GM18517 (cell line): Measurements from ENCODE around the gene SYTL4.
"Not testable (repeated sequence)": the region's sequence is repeated elsewhere in the genome, so short reads cannot be mapped to it uniquely, and the experiment has no call there.

Experiments used
- ATAC-seq: cut with Tn5 transposase; IDR thresholded peaks from one replicate; pipeline ENCODE4 v1.9.1; 2021; ENCODE audit warnings: mild to moderate bottlenecking, moderate library complexity; ENCODE audit not compliant: unreplicated experiment

Gene SYTL4

DNA sequence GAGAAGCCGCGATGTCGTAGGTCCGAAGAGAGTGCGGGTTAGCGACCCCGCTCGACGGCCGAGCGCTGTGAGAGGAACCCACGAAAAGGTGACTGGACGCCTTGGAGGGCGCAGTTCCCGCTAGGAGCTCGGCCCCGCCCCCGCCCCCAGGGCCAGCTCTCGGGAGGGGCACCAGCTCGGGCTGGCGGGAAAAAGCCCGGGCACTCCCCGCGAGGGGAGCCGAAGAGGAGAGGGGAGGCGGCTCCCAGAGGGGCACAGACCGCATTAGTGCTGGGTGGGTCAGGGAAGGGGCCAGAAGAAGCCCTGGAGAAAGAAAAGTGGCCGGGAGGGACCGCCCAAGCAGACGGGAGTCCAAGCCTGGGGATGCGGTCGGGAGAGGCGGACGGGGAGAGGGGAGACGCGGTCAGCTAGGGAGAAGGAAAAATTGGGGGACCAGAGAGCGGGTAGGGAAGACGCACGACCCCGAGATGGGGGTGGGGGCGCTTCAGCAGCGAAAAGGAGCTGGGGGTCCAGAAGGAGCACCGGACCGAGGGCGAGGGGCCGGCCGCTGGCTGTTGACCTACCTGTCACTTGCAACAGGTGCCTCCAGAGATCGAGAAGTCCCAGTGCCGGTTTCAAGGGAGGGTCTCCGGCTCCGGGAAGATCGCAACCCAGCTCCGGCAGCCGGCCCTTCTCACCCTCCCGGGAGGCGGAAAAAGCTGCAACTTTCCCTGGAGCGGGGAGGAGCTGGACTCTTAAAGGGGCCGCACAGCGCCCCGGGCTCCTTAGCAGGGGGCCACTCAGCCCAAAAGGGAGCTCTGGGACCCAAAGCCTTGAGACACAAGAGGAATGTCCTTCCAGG, at the start of gene SYTL4:
Gene SYTL4, minus strand, starts transcription at position 681 of the 841 bp plus-strand sequence. CDS start 30,084 bp downstream, outside the sequence.
- ATAC-seq = no peak

GRCh38 chrX:100769439-100769838, 37.5 kb upstream of the SYTL4 start:
- not testable (repeated sequence) for ATAC-seq

GRCh38 chrX:100768679-100769338, 36.9 kb upstream of the SYTL4 start:
- ATAC-seq = peak; percentile 81

DNA sequence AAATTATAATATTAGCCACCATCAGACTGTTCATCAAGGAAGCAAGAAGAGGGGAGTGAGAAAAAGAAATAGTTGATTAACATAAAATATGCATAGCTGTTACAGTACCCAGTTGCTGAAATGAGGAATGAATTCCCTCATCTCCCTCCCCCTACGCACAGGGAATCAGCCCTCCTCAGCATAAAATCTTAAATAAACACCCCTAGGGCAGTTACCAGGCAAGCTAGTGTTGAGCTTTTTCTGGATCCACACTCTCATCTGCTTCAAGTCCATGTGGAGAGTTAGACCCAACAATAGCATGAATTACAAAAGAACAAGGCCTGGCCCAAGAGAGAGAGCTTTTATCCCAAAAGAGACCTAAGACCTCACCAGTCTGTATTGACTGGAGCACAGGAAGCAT, 19.0 kb upstream of the SYTL4 start:
- ATAC-seq = no peak

GRCh38 chrX:100748108-100748507, 16.2 kb upstream of the SYTL4 start:
- no peak for ATAC-seq

- ATAC-seq = no peak
Measured at GRCh38 chrX:100747703-100748102, 15.8 kb upstream of the SYTL4 start.

- ATAC-seq = no peak
Measured at GRCh38 chrX:100747090-100747489, 15.2 kb upstream of the SYTL4 start.

DNA sequence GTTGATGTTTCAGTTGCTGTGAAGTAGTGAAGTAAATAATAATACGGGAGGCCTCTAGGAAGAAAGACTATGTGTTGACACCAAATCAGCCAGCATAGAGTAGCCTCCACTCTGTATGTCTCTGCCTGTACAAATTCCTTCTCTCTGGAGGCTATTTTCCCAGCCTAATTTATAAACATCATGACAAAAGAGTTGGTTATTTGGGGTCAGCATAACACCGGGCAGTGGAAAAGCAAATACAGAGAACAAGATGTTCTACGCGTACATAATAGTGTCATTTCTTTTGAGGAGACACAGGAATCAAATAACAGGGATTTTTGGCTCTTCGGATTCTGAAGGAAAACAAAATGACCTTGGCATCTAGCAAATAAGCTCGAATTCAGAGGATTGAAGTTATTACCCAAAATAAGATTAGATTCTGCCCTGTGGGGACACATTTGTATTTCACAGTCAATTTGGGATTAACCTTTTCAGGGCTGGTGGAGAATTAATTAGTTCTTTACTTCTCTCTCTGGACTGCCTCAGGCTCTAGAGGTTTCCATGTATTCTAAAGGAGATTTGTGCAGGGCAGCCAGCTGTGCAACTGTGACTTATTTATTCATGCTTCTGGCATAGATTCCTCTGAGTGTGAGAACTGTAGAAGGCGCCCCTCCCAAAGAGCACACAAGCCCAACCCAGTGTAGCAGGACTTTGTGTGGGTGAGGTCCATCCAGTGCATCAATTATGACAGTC, 14.1 kb upstream of the SYTL4 start:
- ATAC-seq = no peak

DNA sequence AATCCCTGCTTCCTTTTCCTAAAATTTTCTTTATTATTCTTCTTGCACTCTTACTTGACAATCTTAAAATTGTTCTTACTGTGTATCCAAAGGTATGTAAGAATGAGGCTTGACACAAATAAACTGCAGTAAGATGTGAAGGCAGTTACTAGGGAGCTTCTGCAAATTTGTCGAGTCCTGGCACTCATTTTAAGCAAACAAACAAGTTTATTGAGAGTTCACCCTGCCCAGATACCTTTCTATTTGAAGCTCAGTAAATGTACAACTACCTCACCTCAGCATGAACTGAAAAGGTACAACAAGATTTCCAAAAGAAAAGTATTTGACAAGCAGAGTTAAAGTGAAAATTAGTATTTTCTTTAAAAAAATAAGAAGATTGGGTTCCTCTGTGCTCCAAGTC, 13.3 kb upstream of the SYTL4 start:
- ATAC-seq = no peak

DNA sequence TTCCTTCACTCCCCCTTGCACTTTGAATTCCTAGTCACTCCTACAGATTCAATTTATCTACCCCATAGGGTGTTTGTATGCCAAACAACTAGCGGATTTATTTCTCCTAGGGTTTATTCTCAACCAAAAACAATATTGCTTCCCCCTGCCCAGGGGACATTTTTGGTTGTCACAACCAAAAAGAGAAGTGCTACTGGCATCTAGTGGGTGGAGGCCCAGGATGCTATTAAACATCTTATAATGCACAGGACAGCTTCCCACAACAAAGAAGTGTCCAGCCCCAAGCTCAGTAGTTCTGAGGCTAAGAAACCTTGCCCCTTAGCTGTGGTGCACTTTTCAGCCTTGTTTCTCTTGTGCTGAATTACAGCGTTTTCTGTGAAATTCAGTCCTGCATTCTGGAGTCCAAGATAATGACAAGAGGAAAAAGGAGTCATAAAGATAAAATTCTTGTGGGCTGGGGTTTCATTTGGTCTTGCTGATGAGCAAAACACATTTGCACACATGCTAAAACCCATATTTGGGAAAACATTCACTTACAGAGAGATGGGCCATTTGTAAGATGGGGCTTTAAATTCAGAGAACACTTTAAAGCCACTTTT, 11.2 kb upstream of the SYTL4 start:
- no peak for ATAC-seq

GRCh38 chrX:100724006-100724405, 7.9 kb downstream of the SYTL4 start:
- ATAC-seq = not testable (repeated sequence)

DNA sequence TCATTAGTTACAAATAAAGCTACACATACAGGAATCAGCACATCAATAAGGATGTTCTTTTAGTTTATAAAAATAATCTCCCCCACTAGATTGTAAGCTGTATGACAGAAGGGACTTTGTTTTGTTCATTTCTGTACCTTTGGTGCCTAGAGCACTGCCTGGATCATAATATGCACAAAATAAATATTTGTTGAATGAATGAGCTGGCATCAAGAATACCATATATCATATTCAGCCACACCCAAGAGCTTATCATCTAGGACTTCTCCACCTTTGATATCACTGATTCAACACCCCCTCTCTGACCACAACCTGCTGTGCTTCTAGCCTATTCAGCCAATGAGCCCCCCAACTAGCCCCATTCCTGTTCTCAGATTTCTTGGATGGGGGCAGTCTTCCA, 10.6 kb downstream of the SYTL4 start:
- ATAC-seq = no peak

DNA sequence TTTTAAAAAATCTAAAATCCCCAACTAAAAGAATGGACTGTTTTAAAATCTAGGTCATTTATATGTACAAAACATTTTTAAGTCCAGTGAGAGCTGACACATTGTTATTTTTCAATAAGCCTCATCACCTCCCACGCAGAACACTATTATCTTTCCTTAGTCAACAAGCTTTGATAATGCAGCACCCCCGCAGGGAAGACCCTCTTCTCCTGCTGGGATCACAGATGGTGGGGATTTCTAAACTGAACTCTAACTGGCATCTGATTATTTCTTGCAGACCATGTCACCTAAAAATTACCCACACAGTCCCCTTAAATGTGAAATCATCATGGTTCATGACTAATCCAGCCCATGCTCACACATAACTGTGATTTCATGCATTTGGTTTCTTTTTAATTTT, 11.6 kb downstream of the SYTL4 start:
- no peak for ATAC-seq

GRCh38 chrX:100719139-100719538, 12.8 kb downstream of the SYTL4 start:
- no peak for ATAC-seq

GRCh38 chrX:100717363-100717762, 14.6 kb downstream of the SYTL4 start:
- ATAC-seq = no peak

- ATAC-seq = no peak
Measured at GRCh38 chrX:100710816-100711215, 21.1 kb downstream of the SYTL4 start.

GRCh38 chrX:100704581-100705203, 27.2 kb downstream of the SYTL4 start:
- no peak for ATAC-seq

DNA sequence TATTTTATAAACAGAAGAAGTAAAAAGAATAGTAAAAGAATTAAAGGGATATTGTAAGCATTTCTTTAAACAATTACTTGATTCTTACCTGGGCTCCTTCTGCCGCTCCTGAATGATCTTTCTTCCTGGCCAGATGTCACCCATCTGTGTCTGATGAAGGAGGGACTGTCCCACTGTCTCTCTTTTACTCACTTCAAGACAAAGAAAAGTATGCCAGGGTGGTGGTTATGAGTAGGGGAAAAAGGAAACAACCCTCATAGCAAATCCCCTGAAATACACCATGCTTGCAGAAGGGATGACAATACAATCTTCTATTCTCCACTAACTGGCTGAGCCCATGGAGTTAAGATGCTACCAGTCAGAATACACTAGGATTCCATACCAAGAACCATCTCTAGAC, 31.1 kb downstream of the SYTL4 start:
- no peak for ATAC-seq

DNA sequence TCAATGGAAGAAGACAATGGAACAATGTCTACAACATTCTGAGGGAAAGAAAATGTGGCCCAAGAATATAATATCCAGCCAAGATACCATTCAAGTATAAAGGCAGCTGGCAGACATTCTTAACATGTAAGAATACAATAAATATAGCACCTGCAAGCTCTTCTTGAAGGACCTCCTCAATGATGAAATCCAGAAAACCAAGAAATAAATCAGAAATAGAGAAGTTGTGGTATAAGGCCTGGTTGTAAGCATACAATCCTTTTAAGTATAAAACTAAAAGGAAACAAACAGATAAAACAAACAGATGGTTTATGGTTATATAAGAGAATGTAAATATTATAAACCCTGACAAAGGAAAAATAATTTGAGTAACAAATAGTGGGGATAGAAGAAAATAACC, 33.4 kb downstream of the SYTL4 start:
- no peak for ATAC-seq

GRCh38 chrX:100696699-100697351, 35.1 kb downstream of the SYTL4 start:
- no peak for ATAC-seq
